K562 (cell line): ENCODE measurements around the gene DHX29. TPM values are rescaled to one million over a fixed set of nuclear protein-coding genes. Genes with fewer than 3 reads are reported as not detected.

ENCODE experiments used
- CEBPB ChIP-seq: fragments of 450-650 bp; IDR thresholded peaks from 2 replicates; pipeline ENCODE4 v1.6.1; 2016; ENCODE audit warnings: missing genetic modification characterization, missing compliant biosample characterization
- CEBPG ChIP-seq, 3 experiments: fragments of 200-800 bp in 1 of 3; sonication (Bioruptor generic) in 1 of 3; sonication (generic) in 1 of 3; formaldehyde crosslinking in 1 of 3; IDR thresholded peaks in 2 of 3; conservative IDR thresholded peaks in 1 of 3; 2 replicates each; pipeline versions ENCODE4 v1.6.1 to v1.8.0; 2016 to 2022; ENCODE audit warnings: missing compliant biosample characterization in 2 of 3, missing genetic modification characterization in 2 of 3, mild to moderate bottlenecking in 1 of 3, missing genetic modification reagents in 1 of 3
- DNMT1 ChIP-seq: fragments of 450-650 bp; IDR thresholded peaks from 2 replicates; pipeline ENCODE4 v1.6.1; 2016; ENCODE audit warnings: antibody characterized with exemption, mild to moderate bottlenecking
- EP300 ChIP-seq: IDR thresholded peaks from 2 replicates; pipeline ENCODE4 v1.6.1; 2012; ENCODE audit warnings: low read length, improper control_type of control experiment
- ERF ChIP-seq: fragments of 450-650 bp; formaldehyde crosslinking; IDR thresholded peaks from 2 replicates; pipeline ENCODE4 v1.4.0; 2020; ENCODE audit warnings: mild to moderate bottlenecking, mixed read lengths
- IRF2 ChIP-seq: sonication (generic); formaldehyde crosslinking; IDR thresholded peaks from 2 replicates; pipeline ENCODE4 v1.8.1; 2022; ENCODE audit warnings: mild to moderate bottlenecking, missing genetic modification reagents
- KDM4B ChIP-seq, 2 experiments: fragments of 450-650 bp in 1 of 2; sonication (generic) in 1 of 2; IDR thresholded peaks; 2 replicates each; pipeline ENCODE4 v1.6.1; 2016 to 2017; ENCODE audit warnings: borderline replicate concordance in 2 of 2, antibody characterized with exemption in 1 of 2, low read depth in 1 of 2, mild to moderate bottlenecking in 1 of 2
- KLF16 ChIP-seq: IDR thresholded peaks from 2 replicates; pipeline ENCODE4 v1.6.1; 2016; ENCODE audit warnings: antibody characterized with exemption
- MEIS2 ChIP-seq: fragments of 450-650 bp; IDR thresholded peaks from 2 replicates; pipeline ENCODE4 v1.6.1; 2014; ENCODE audit warnings: mild to moderate bottlenecking; ENCODE audit not compliant: partially characterized antibody
- MYC ChIP-seq, 2 experiments: fragments of 250-450 bp in 1 of 2; sonication (Bioruptor Pico) in 1 of 2; IDR thresholded peaks; 2 replicates each; pipeline versions ENCODE4 v1.5.1 to v1.6.1; 2012 to 2021; ENCODE audit warnings: low read depth in 2 of 2, borderline replicate concordance in 1 of 2, improper control_type of control experiment in 1 of 2, low read length in 1 of 2, mild to moderate bottlenecking in 1 of 2, moderate library complexity in 1 of 2
- PML ChIP-seq: IDR thresholded peaks from 2 replicates; pipeline ENCODE4 v1.6.1; 2012; ENCODE audit warnings: low read length, inconsistent platforms
- POLR2AphosphoS5 ChIP-seq: IDR thresholded peaks from 2 replicates; pipeline ENCODE4 v1.6.1; 2011; ENCODE audit warnings: mild to moderate bottlenecking, low read depth, low read length, moderate library complexity; ENCODE audit not compliant: control insufficient read depth, insufficient read depth
- RREB1 ChIP-seq: fragments of 250-450 bp; sonication (Bioruptor Pico); IDR thresholded peaks from 2 replicates; pipeline ENCODE4 v1.4.0; 2020
- SOX6 ChIP-seq: fragments of 450-650 bp; IDR thresholded peaks from 2 replicates; pipeline ENCODE4 v1.6.1; 2014; ENCODE audit warnings: mild to moderate bottlenecking
- SRSF7 ChIP-seq: fragments of 200-400 bp; formaldehyde crosslinking; optimal IDR thresholded peaks from 2 replicates; pipeline ENCODE3; 2017; ENCODE audit warnings: mild to moderate bottlenecking, low read depth, low read length
- ZNF175 ChIP-seq: fragments of 200-800 bp; sonication (Bioruptor generic); IDR thresholded peaks from 2 replicates; pipeline ENCODE4 v1.6.1; 2016; ENCODE audit warnings: low read depth, mild to moderate bottlenecking, missing genetic modification characterization, missing compliant biosample characterization
- polyA plus RNA-seq, 8 experiments: library from polyadenylated mRNA; depleted of rRNA in 4 of 8; stranded (reverse) in 5 of 8; unstranded in 3 of 8; fragments of >200 nt; fragmentation: Nextera tagmentation in 2 of 8; fragmentation: Illumina TruSeq in 1 of 8; extraction: Ambion mirVana in 2 of 8; extraction: Trizol in 1 of 8; gene quantifications; 2 replicates each; pipeline versions ENCODE4 v1.2.1 to v1.2.3, GENCODE V29; 2011 to 2014; ENCODE audit warnings: inconsistent platforms in 1 of 8, missing spikeins in 1 of 8
- total RNA-seq, 7 experiments: library from RNA; depleted of rRNA in 6 of 7; stranded (reverse); fragments of >200 nt in 6 of 7; fragmentation: Illumina TruSeq in 2 of 7; extraction: Trizol in 2 of 7; gene quantifications; 2 replicates each; pipeline versions ENCODE4 v1.2.1 to v1.2.3, GENCODE V29; 2011 to 2021; ENCODE audit warnings: low replicate concordance in 1 of 7
- TF ChIP-seq, protein P1 (sequence below): sonication (generic); formaldehyde crosslinking; IDR thresholded peaks from 2 replicates; pipeline ENCODE4 v1.8.1; 2023; ENCODE audit warnings: mild to moderate bottlenecking, missing genetic modification reagents
- TF ChIP-seq, protein P2 (sequence below): fragments of 250-450 bp; sonication (Bioruptor Pico); IDR thresholded peaks from 2 replicates; pipeline ENCODE4 v1.6.1; 2021; ENCODE audit warnings: mild to moderate bottlenecking
- TF ChIP-seq, protein P3 (sequence below): fragments of 250-450 bp; sonication (Bioruptor Pico); IDR thresholded peaks from 2 replicates; pipeline ENCODE4 v1.5.0; 2022; ENCODE audit warnings: mild to moderate bottlenecking

DHX29 gene
- total and polyA plus RNA-seq, 9 of the 15 experiments (the other 6 are each of a cell fraction or from before 2014, with no cell fraction given), result 7.5 to 42.1 (median 25.0) TPM

DNA sequence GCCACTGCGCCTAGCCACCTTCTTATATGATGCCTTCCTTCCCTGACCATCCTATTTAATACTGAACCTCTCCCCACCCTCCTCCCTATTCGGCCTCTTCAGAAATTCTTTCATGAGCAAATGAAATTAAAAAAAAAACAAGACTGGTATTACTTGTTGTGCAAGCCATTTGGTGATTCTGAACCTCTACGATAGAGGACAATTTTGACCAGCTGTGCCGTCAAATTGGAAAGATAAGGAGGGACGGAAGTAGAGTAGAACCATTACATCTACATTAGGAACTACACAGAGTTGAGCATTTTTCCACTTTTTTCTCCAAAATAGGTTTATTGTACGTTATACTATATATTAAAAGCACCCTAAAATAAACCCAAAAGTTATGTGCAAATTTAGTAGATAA lies 2.9 kb downstream of the DHX29 start (continued):
- peak; percentile 23 for TF ChIP-seq MEIS2
- peak; percentile 30; the same call in 1 of the 2 replicates for TF ChIP-seq SOX6
- TF ChIP-seq, protein P1, sequence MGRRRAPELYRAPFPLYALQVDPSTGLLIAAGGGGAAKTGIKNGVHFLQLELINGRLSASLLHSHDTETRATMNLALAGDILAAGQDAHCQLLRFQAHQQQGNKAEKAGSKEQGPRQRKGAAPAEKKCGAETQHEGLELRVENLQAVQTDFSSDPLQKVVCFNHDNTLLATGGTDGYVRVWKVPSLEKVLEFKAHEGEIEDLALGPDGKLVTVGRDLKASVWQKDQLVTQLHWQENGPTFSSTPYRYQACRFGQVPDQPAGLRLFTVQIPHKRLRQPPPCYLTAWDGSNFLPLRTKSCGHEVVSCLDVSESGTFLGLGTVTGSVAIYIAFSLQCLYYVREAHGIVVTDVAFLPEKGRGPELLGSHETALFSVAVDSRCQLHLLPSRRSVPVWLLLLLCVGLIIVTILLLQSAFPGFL (CRISPR knock-in tag), result no peak
- TF ChIP-seq ERF (CRISPR knock-in tag), result no peak
- TF ChIP-seq KLF16, result peak; percentile 47; the same call in 1 of the 2 replicates
- TF ChIP-seq SRSF7, result no peak
- TF ChIP-seq DNMT1, result no peak
- TF ChIP-seq, protein P2, sequence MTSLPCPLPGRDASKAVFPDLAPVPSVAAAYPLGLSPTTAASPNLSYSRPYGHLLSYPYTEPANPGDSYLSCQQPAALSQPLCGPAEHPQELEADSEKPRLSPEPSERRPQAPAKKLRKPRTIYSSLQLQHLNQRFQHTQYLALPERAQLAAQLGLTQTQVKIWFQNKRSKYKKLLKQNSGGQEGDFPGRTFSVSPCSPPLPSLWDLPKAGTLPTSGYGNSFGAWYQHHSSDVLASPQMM, result no peak
- TF ChIP-seq, protein P3, sequence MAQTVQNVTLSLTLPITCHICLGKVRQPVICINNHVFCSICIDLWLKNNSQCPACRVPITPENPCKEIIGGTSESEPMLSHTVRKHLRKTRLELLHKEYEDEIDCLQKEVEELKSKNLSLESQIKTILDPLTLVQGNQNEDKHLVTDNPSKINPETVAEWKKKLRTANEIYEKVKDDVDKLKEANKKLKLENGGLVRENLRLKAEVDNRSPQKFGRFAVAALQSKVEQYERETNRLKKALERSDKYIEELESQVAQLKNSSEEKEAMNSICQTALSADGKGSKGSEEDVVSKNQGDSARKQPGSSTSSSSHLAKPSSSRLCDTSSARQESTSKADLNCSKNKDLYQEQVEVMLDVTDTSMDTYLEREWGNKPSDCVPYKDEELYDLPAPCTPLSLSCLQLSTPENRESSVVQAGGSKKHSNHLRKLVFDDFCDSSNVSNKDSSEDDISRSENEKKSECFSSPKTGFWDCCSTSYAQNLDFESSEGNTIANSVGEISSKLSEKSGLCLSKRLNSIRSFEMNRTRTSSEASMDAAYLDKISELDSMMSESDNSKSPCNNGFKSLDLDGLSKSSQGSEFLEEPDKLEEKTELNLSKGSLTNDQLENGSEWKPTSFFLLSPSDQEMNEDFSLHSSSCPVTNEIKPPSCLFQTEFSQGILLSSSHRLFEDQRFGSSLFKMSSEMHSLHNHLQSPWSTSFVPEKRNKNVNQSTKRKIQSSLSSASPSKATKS (CRISPR knock-in tag), result no peak
- TF ChIP-seq CEBPB (tag), result peak; percentile 85
- no peak for TF ChIP-seq MYC (IDR thresholded peaks at IDR 0.05; ENCODE audit: low read depth, low read length)
- no peak for TF ChIP-seq MYC (CRISPR knock-in tag; IDR thresholded peaks at IDR 0.05; ENCODE audit: borderline replicate concordance, low read depth)
- TF ChIP-seq EP300, result peak; percentile 56; the same call in 1 of the 2 replicates
- no peak for TF ChIP-seq IRF2 (CRISPR knock-in tag)
- peak; percentile 61; the same call in 1 of the 2 replicates for TF ChIP-seq POLR2AphosphoS5
- TF ChIP-seq RREB1 (CRISPR knock-in tag), result no peak
- no peak for TF ChIP-seq KDM4B (IDR thresholded peaks at IDR 0.05; ENCODE audit: borderline replicate concordance in 2 of 2, low read depth in 1 of 2)
- TF ChIP-seq ZNF175 (CRISPR knock-in tag), result peak; percentile 82
- TF ChIP-seq PML, result peak; percentile 72
- TF ChIP-seq CEBPG (CRISPR knock-in tag; IDR thresholded peaks at IDR 0.05), result peak; percentile 63; the same call in 1 of the 2 replicates
- TF ChIP-seq CEBPG (tag; conservative IDR thresholded peaks at IDR 0.05 in 1 of 2, IDR thresholded peaks at IDR 0.05 in 1 of 2), result peak; percentile 40 to 48; a peak in 3 of 4 replicates
